ENCODE measurements around the gene KAT6B.

DNA sequence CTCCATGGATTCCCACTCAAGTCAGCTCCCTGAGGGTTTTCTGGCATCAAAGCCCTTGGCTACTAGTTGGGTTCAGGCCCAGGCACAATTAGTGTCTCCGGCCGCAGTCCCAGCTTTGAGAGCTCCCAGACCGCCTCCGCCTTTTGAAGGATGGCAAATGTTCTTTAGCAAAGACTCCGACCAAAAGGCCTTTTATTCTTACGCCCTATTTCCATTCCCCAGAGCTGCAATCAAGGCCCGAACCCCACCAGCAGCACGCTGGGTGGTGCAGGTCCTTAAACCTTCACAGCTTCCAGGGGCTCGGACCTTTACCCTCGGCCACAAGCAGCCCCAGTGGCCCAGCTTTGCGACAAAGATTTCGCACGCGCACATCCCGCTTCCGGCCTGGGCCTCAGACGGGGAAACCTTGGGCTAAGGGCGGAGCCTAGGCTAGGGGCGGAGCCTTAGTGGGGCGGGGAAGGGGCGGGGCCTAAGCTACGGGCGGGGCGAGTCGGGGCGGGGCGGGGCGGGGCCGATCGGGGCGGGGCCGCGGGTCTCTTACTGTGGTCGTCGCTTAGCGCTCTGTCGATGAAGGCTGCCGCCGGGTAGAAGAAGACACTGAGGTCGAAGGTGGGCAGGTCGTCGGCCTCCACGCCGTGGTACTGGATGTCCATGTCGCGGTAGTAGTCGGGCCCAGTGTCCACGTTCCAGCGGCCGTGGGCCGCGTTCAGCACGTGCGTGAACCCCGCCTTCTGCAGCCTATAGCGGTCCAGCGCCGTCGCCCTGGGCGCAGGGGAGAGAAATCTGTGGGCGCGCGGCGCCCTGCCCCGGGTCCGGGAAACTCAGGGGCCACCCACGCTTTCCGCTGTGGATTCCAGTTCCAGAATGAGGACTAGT lies 217.1 kb downstream of the KAT6B start:
- TF ChIP-seq, protein P1, sequence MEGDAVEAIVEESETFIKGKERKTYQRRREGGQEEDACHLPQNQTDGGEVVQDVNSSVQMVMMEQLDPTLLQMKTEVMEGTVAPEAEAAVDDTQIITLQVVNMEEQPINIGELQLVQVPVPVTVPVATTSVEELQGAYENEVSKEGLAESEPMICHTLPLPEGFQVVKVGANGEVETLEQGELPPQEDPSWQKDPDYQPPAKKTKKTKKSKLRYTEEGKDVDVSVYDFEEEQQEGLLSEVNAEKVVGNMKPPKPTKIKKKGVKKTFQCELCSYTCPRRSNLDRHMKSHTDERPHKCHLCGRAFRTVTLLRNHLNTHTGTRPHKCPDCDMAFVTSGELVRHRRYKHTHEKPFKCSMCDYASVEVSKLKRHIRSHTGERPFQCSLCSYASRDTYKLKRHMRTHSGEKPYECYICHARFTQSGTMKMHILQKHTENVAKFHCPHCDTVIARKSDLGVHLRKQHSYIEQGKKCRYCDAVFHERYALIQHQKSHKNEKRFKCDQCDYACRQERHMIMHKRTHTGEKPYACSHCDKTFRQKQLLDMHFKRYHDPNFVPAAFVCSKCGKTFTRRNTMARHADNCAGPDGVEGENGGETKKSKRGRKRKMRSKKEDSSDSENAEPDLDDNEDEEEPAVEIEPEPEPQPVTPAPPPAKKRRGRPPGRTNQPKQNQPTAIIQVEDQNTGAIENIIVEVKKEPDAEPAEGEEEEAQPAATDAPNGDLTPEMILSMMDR (IDR thresholded peaks at IDR 0.05; ENCODE audit: poor library complexity, severe bottlenecking) = no peak
- TF ChIP-seq TAF1 (IDR thresholded peaks at IDR 0.05; ENCODE audit: low read depth) = no peak
- no peak for TF ChIP-seq EZH2 (IDR thresholded peaks at IDR 0.05; ENCODE audit: borderline replicate concordance, insufficient read depth, low read length, poor library complexity, severe bottlenecking)
- TF ChIP-seq, protein P2, sequence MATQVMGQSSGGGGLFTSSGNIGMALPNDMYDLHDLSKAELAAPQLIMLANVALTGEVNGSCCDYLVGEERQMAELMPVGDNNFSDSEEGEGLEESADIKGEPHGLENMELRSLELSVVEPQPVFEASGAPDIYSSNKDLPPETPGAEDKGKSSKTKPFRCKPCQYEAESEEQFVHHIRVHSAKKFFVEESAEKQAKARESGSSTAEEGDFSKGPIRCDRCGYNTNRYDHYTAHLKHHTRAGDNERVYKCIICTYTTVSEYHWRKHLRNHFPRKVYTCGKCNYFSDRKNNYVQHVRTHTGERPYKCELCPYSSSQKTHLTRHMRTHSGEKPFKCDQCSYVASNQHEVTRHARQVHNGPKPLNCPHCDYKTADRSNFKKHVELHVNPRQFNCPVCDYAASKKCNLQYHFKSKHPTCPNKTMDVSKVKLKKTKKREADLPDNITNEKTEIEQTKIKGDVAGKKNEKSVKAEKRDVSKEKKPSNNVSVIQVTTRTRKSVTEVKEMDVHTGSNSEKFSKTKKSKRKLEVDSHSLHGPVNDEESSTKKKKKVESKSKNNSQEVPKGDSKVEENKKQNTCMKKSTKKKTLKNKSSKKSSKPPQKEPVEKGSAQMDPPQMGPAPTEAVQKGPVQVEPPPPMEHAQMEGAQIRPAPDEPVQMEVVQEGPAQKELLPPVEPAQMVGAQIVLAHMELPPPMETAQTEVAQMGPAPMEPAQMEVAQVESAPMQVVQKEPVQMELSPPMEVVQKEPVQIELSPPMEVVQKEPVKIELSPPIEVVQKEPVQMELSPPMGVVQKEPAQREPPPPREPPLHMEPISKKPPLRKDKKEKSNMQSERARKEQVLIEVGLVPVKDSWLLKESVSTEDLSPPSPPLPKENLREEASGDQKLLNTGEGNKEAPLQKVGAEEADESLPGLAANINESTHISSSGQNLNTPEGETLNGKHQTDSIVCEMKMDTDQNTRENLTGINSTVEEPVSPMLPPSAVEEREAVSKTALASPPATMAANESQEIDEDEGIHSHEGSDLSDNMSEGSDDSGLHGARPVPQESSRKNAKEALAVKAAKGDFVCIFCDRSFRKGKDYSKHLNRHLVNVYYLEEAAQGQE (IDR thresholded peaks at IDR 0.05; ENCODE audit: borderline replicate concordance) = no peak
